ENCODE measurements around the gene GSG1L. TPM values are rescaled to one million over a fixed set of nuclear protein-coding genes. Genes with fewer than 3 reads are reported as not detected.
A peak's percentile ranks its signal among the peaks of the same experiment; 100 is the strongest.

GSG1L gene
- total and polyA plus RNA-seq, 9 of the 15 experiments (the other 6 are each of a cell fraction or from before 2014, with no cell fraction given), result not detected

- ChIA-PET POLR2A (no interaction called here), CTCF (ENCODE audit: low intra/inter-chr PET ratio) (no interaction called here)
- TF ChIP-seq NELFE (IDR thresholded peaks at IDR 0.05; ENCODE audit: insufficient read depth, insufficient read length) (no peak), RBM25 (IDR thresholded peaks at IDR 0.05; ENCODE audit: low read depth, low read length, severe bottlenecking) (peak; percentile 9)
- WGBS (ENCODE audit: insufficient coverage, low coverage, missing lambda C conversion rate), result 3% methylated on average over 3 of the region's 3 CpGs
- DNase-seq (ENCODE audit: extremely low read depth in 1 of 4, low spot score in 3 of 4) (no peak), ATAC-seq (no peak), FAIRE-seq (no peak)
- BruUV-seq (replicated peaks), result no TSS peak
- no peaks in the 10 kb centered on the region for H3K79me2 ChIP-seq (ENCODE audit: control insufficient read depth, insufficient read depth, low read length)
- in situ Hi-C loops (cut with MboI) (no loop called here), intact Hi-C loops (cut with micrococcal nuclease) (no loop called here)
- no peak overlapping the region for H3K4me3 ChIP-seq
- no peaks in the 10 kb centered on the region; the same call in 1 of the 2 replicates for H4K20me1 ChIP-seq (replicated peaks; ENCODE audit: control insufficient read depth, insufficient read depth, low read length)
- H3K9me1 ChIP-seq (ENCODE audit: control insufficient read depth, insufficient read depth, low read length), result peaks cover 2% of the 10 kb centered on the region
- H3K9me3 ChIP-seq (replicated peaks; ENCODE audit: control insufficient read depth, insufficient read depth, low read depth, low read length), result peaks cover 1% of the 10 kb centered on the region; the same call in 1 of the 2 replicates
- no peaks in the 10 kb centered on the region for H3K36me3 ChIP-seq (ENCODE audit: control insufficient read depth, insufficient read depth, low read length)
- H3K4me2 ChIP-seq (ENCODE audit: insufficient read depth, low read length), result no peak overlapping the region
- no peak overlapping the region for H2AFZ ChIP-seq (ENCODE audit: low read depth, low read length)
- H3K4me1 ChIP-seq (replicated peaks in 1 of 2; ENCODE audit: control insufficient read depth in 2 of 2, insufficient read depth in 2 of 2, low read length in 2 of 2), result no peaks in the 10 kb centered on the region
- no peak overlapping the region for H3K9ac ChIP-seq (ENCODE audit: insufficient read depth in 1 of 2, low read depth in 2 of 2, low read length in 2 of 2)
- H3K27me3 ChIP-seq (ENCODE audit: control insufficient read depth in 2 of 2, insufficient read depth in 2 of 2, low read length in 2 of 2), result peaks cover 0 to 31% of the 10 kb centered on the region in 2 experiments; a peak in 1 of 5 replicates
- H3K27ac ChIP-seq (ENCODE audit: extremely low read depth, low read depth, low read length), result no peak overlapping the region
Observed at GRCh38 chr16:27932542-27933135, 130.9 kb downstream of the GSG1L start.

GRCh38 chr16:27929818-27930217 is 133.7 kb downstream of the GSG1L start:
- peaks cover 1% of the 10 kb centered on the region; the same call in 1 of the 2 replicates for H3K9me3 ChIP-seq (replicated peaks; ENCODE audit: control insufficient read depth, insufficient read depth, low read depth, low read length)
- no peaks in the 10 kb centered on the region for H3K36me3 ChIP-seq (ENCODE audit: control insufficient read depth, insufficient read depth, low read length)
- no peaks in the 10 kb centered on the region for H3K79me2 ChIP-seq (ENCODE audit: control insufficient read depth, insufficient read depth, low read length)
- no peak overlapping the region for H3K4me2 ChIP-seq (ENCODE audit: insufficient read depth, low read length)
- H3K9ac ChIP-seq (ENCODE audit: insufficient read depth in 1 of 2, low read depth in 2 of 2, low read length in 2 of 2), result no peak overlapping the region
- TF ChIP-seq RHOXF2B (CRISPR knock-in tag; conservative IDR thresholded peaks at IDR 0.05) (no peak), THAP12 (CRISPR knock-in tag; IDR thresholded peaks at IDR 0.05) (no peak), HMGN3 (IDR thresholded peaks at IDR 0.05; ENCODE audit: borderline replicate concordance, extremely low read depth, insufficient read length, low read depth, low read length) (no peak), FOS (IDR thresholded peaks at IDR 0.05; ENCODE audit: extremely low read depth, insufficient read length) (no peak), POLR3A (IDR thresholded peaks at IDR 0.05; ENCODE audit: borderline replicate concordance, extremely low read depth, insufficient read depth, insufficient read length) (no peak), PREB (CRISPR knock-in tag; IDR thresholded peaks at IDR 0.05) (no peak)
- BruUV-seq (replicated peaks), result no TSS peak
- no peaks in the 10 kb centered on the region; the same call in 1 of the 2 replicates for H4K20me1 ChIP-seq (replicated peaks; ENCODE audit: control insufficient read depth, insufficient read depth, low read length)
- DNase-seq (ENCODE audit: extremely low read depth in 1 of 4, low spot score in 3 of 4) (no peak), ATAC-seq (no peak), FAIRE-seq (no peak)
- H3K4me3 ChIP-seq, result no peak overlapping the region
- peaks cover 0 to 15% of the 10 kb centered on the region in 2 experiments; a peak in 1 of 5 replicates for H3K27me3 ChIP-seq (ENCODE audit: control insufficient read depth in 2 of 2, insufficient read depth in 2 of 2, low read length in 2 of 2)
- ChIA-PET CTCF (ENCODE audit: low intra/inter-chr PET ratio) (no interaction called here), POLR2A (interaction anchor here (0.6 kb wide), 1 partner anchor 25 kb away, joined by 3 read pairs; no protein-coding TSS in a partner anchor)
- intact Hi-C loops (cut with micrococcal nuclease) (no loop called here), in situ Hi-C loops (cut with MboI) (no loop called here)
- no peaks in the 10 kb centered on the region for H3K9me1 ChIP-seq (ENCODE audit: control insufficient read depth, insufficient read depth, low read length)
- WGBS (ENCODE audit: insufficient coverage, low coverage, missing lambda C conversion rate), result 0% methylated on average over 3 of the region's 3 CpGs
- no peaks in the 10 kb centered on the region for H3K4me1 ChIP-seq (replicated peaks in 1 of 2; ENCODE audit: control insufficient read depth in 2 of 2, insufficient read depth in 2 of 2, low read length in 2 of 2)
- no peak overlapping the region for H2AFZ ChIP-seq (ENCODE audit: low read depth, low read length)
- no peak overlapping the region for H3K27ac ChIP-seq (ENCODE audit: extremely low read depth, low read depth, low read length)

All from K562 (cell line).